ENCODE results near the gene MDC1.
A peak's percentile ranks its signal among the peaks of the same experiment; 100 is the strongest.

MDC1 gene

GRCh38 chr6:30690403-30691207 is 26.5 kb downstream of the MDC1 start, which contains the start of gene NRM:
NRM (minus strand) TSS chr6:30690984; CDS start chr6:30690974, 10 bp downstream.
- H3K27ac ChIP-seq (ENCODE audit: extremely low read depth, low read depth, low read length): peak within 1 kb of the TSS; percentile 93
- H3K4me1 ChIP-seq (ENCODE audit: control insufficient read depth, insufficient read depth, low read length): peaks cover 17% of the 10 kb centered on the region
- H3K36me3 ChIP-seq (ENCODE audit: control insufficient read depth in 2 of 2, insufficient read depth in 1 of 2, low read length in 2 of 2): peaks cover 0 to 6% of the 10 kb centered on the region in 2 experiments; a peak in 2 of 3 replicates
- H3K9me3 ChIP-seq (ENCODE audit: control insufficient read depth, insufficient read depth, low read depth, low read length): no peaks in the 10 kb centered on the region
- ChIA-PET CTCF (interaction anchor here (0.6 to 5.4 kb wide), 11 partner anchors 10 to 139 kb away, joined by 3 to 45 read pairs (median 5); partner anchors contain the start of genes DHX16 and MDC1), POLR2A (interaction anchor here (0.6 to 14.5 kb wide), 13 partner anchors 9 to 217 kb away, joined by 3 to 235 read pairs (median 6); partner anchors contain the start of genes FLOT1, GTF2H4, MDC1 and TUBB)
- H3K4me3 ChIP-seq (ENCODE audit: low read depth, low read length): peak within 1 kb of the TSS; percentile 90
- TF ChIP-seq ZNF529 (tag by site-specific recombination; IDR thresholded peaks at IDR 0.05; ENCODE audit: insufficient replicate concordance) (no peak), ZNF391 (tag by site-specific recombination; IDR thresholded peaks at IDR 0.05; ENCODE audit: borderline replicate concordance, low read depth) (no peak), ZNF449 (tag by site-specific recombination; IDR thresholded peaks at IDR 0.05) (no peak), KLF10 (tag by site-specific recombination; IDR thresholded peaks at IDR 0.05) (peak; percentile 86), OSR2 (tag by site-specific recombination; IDR thresholded peaks at IDR 0.05) (no peak), ZNF175 (tag by site-specific recombination; IDR thresholded peaks at IDR 0.05) (no peak), ZNF837 (tag by site-specific recombination; IDR thresholded peaks at IDR 0.05) (no peak), ZNF580 (tag by site-specific recombination; IDR thresholded peaks at IDR 0.05) (no peak), SALL2 (tag by site-specific recombination; IDR thresholded peaks at IDR 0.05; ENCODE audit: borderline replicate concordance) (no peak), ZBTB20 (tag by site-specific recombination; IDR thresholded peaks at IDR 0.05) (peak; percentile 47; the same call in 1 of the 2 replicates), ZSCAN18 (tag by site-specific recombination; IDR thresholded peaks at IDR 0.05) (no peak), KLF7 (tag by site-specific recombination; IDR thresholded peaks at IDR 0.05; ENCODE audit: borderline replicate concordance) (peak; percentile 46; the same call in 1 of the 2 replicates), ZNF521 (tag by site-specific recombination; IDR thresholded peaks at IDR 0.05) (no peak), ZNF623 (tag by site-specific recombination; IDR thresholded peaks at IDR 0.05) (no peak), ZNF48 (tag by site-specific recombination; IDR thresholded peaks at IDR 0.05) (no peak), KLF17 (tag by site-specific recombination; IDR thresholded peaks at IDR 0.05) (0 out of 2 replicates have a peak, but pooled peaks have one; percentile 8), KLF9 (tag by site-specific recombination; IDR thresholded peaks at IDR 0.05; ENCODE audit: low read depth) (peak; percentile 97), ZSCAN23 (tag by site-specific recombination; IDR thresholded peaks at IDR 0.05) (no peak), ZNF140 (tag by site-specific recombination; IDR thresholded peaks at IDR 0.05) (no peak), ZNF426 (tag by site-specific recombination; IDR thresholded peaks at IDR 0.05) (no peak), ZNF555 (tag by site-specific recombination; conservative IDR thresholded peaks at IDR 0.05) (no peak), ZNF211 (tag by site-specific recombination; IDR thresholded peaks at IDR 0.05; ENCODE audit: low read depth) (no peak), ZNF843 (tag by site-specific recombination; IDR thresholded peaks at IDR 0.05) (no peak), ZNF701 (tag by site-specific recombination; IDR thresholded peaks at IDR 0.05) (no peak), ZBTB26 (tag by site-specific recombination; optimal IDR thresholded peaks at IDR 0.05) (peak; percentile 44), SP7 (tag by site-specific recombination; IDR thresholded peaks at IDR 0.05) (0 out of 2 replicates have a peak, but pooled peaks have one; percentile 46), HOXD13 (CRISPR knock-in tag; IDR thresholded peaks at IDR 0.05; ENCODE audit: borderline replicate concordance) (no peak), ZNF335 (tag by site-specific recombination; conservative IDR thresholded peaks at IDR 0.05) (peak; percentile 76), ZNF292 (tag by site-specific recombination; IDR thresholded peaks at IDR 0.05; ENCODE audit: borderline replicate concordance, low read depth) (no peak)
